SK-N-SH treated with all-trans-retinoic acid at 6 μM for 48 hours (cell line): Measurements from ENCODE around the gene MMP24.

Experiments
- CSDC2 ChIP-seq: fragments of 250-450 bp; sonication (Bioruptor Pico); IDR thresholded peaks from 2 replicates; pipeline ENCODE4 v1.5.0; 2020; ENCODE audit warnings: mild to moderate bottlenecking, moderate library complexity
- ESRRG ChIP-seq: fragments of 250-450 bp; sonication (Bioruptor Pico); IDR thresholded peaks from 2 replicates; pipeline ENCODE4 v1.6.1; 2021; ENCODE audit warnings: mild to moderate bottlenecking
- SNAI2 ChIP-seq: fragments of 250-450 bp; sonication (Bioruptor Pico); IDR thresholded peaks from 2 replicates; pipeline ENCODE4 v1.5.0; 2020; ENCODE audit warnings: mild to moderate bottlenecking, moderate library complexity
- ZC3H10 ChIP-seq: fragments of 250-450 bp; sonication (Bioruptor Pico); IDR thresholded peaks from 2 replicates; pipeline ENCODE4 v1.5.1; 2021; ENCODE audit warnings: mild to moderate bottlenecking, moderate library complexity
- ZFP3 ChIP-seq: fragments of 250-450 bp; sonication (Bioruptor Pico); IDR thresholded peaks from 2 replicates; pipeline ENCODE4 v1.5.0; 2020; ENCODE audit warnings: mild to moderate bottlenecking, moderate library complexity
- ZFP30 ChIP-seq: fragments of 450-650 bp; formaldehyde crosslinking; IDR thresholded peaks from 2 replicates; pipeline ENCODE4 v1.5.0; 2022; ENCODE audit warnings: mild to moderate bottlenecking, moderate library complexity
- ZNF8 ChIP-seq: fragments of 450-650 bp; formaldehyde crosslinking; IDR thresholded peaks from 2 replicates; pipeline ENCODE4 v1.5.0; 2020; ENCODE audit warnings: mild to moderate bottlenecking, moderate library complexity
- TF ChIP-seq, protein P1 (sequence below): fragments of 250-450 bp; sonication (Bioruptor Pico); IDR thresholded peaks from 2 replicates; pipeline ENCODE4 v1.8.0; 2020; ENCODE audit warnings: mild to moderate bottlenecking, moderate library complexity, borderline replicate concordance
- TF ChIP-seq, protein P2 (sequence below): fragments of 250-450 bp; sonication (Bioruptor Pico); IDR thresholded peaks from 2 replicates; pipeline ENCODE4 v1.5.0; 2020; ENCODE audit warnings: mild to moderate bottlenecking, moderate library complexity

GRCh38 chr20:35288325-35289060 is 62.0 kb downstream of the MMP24 start:
- TF ChIP-seq ZFP30 (CRISPR knock-in tag) (no peak), CSDC2 (CRISPR knock-in tag) (no peak), ZFP3 (CRISPR knock-in tag) (no peak), ZC3H10 (CRISPR knock-in tag) (no peak), SNAI2 (no peak), ZNF8 (CRISPR knock-in tag) (no peak), ESRRG (no peak)
- TF ChIP-seq, protein P1, sequence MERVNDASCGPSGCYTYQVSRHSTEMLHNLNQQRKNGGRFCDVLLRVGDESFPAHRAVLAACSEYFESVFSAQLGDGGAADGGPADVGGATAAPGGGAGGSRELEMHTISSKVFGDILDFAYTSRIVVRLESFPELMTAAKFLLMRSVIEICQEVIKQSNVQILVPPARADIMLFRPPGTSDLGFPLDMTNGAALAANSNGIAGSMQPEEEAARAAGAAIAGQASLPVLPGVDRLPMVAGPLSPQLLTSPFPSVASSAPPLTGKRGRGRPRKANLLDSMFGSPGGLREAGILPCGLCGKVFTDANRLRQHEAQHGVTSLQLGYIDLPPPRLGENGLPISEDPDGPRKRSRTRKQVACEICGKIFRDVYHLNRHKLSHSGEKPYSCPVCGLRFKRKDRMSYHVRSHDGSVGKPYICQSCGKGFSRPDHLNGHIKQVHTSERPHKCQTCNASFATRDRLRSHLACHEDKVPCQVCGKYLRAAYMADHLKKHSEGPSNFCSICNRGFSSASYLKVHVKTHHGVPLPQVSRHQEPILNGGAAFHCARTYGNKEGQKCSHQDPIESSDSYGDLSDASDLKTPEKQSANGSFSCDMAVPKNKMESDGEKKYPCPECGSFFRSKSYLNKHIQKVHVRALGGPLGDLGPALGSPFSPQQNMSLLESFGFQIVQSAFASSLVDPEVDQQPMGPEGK (CRISPR knock-in tag), result no peak
- TF ChIP-seq, protein P2, sequence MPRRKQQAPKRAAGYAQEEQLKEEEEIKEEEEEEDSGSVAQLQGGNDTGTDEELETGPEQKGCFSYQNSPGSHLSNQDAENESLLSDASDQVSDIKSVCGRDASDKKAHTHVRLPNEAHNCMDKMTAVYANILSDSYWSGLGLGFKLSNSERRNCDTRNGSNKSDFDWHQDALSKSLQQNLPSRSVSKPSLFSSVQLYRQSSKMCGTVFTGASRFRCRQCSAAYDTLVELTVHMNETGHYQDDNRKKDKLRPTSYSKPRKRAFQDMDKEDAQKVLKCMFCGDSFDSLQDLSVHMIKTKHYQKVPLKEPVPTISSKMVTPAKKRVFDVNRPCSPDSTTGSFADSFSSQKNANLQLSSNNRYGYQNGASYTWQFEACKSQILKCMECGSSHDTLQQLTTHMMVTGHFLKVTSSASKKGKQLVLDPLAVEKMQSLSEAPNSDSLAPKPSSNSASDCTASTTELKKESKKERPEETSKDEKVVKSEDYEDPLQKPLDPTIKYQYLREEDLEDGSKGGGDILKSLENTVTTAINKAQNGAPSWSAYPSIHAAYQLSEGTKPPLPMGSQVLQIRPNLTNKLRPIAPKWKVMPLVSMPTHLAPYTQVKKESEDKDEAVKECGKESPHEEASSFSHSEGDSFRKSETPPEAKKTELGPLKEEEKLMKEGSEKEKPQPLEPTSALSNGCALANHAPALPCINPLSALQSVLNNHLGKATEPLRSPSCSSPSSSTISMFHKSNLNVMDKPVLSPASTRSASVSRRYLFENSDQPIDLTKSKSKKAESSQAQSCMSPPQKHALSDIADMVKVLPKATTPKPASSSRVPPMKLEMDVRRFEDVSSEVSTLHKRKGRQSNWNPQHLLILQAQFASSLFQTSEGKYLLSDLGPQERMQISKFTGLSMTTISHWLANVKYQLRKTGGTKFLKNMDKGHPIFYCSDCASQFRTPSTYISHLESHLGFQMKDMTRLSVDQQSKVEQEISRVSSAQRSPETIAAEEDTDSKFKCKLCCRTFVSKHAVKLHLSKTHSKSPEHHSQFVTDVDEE (CRISPR knock-in tag), result no peak
